ENCODE data around the gene NAP1L1.

NAP1L1 gene

GRCh38 chr12:76084863-76085519 is 506 bp upstream of the NAP1L1 start:
- no peak for DNase-seq (ENCODE audit: low read depth in 3 of 3)

GRCh38 chr12:76083246-76083903 is 1.1 kb downstream of the NAP1L1 start:
- no peak for DNase-seq (ENCODE audit: low read depth in 3 of 3)

GRCh38 chr12:76081909-76082308 is 2.6 kb downstream of the NAP1L1 start:
- DNase-seq (ENCODE audit: low read depth in 3 of 3): no peak

GRCh38 chr12:76080729-76081415 is 3.6 kb downstream of the NAP1L1 start:
- no peak for DNase-seq (ENCODE audit: low read depth in 3 of 3)

- DNase-seq (ENCODE audit: low read depth in 3 of 3): no peak
Observed at GRCh38 chr12:76080017-76080728, 4.3 kb downstream of the NAP1L1 start.

- DNase-seq (ENCODE audit: low read depth in 3 of 3): no peak
Observed at GRCh38 chr12:76078748-76079147, 5.7 kb downstream of the NAP1L1 start.

- DNase-seq (ENCODE audit: low read depth in 3 of 3): no peak
Observed at GRCh38 chr12:76075448-76075847, 9.0 kb downstream of the NAP1L1 start.

GRCh38 chr12:76074701-76075336 is 9.7 kb downstream of the NAP1L1 start:
- no peak for DNase-seq (ENCODE audit: low read depth in 3 of 3)

- DNase-seq (ENCODE audit: low read depth in 3 of 3): no peak
Observed at GRCh38 chr12:76073561-76073960, 10.9 kb downstream of the NAP1L1 start.

GRCh38 chr12:76072568-76072967 is 11.9 kb downstream of the NAP1L1 start:
- no peak for DNase-seq (ENCODE audit: low read depth in 3 of 3)

- DNase-seq (ENCODE audit: low read depth in 3 of 3): no peak
Observed at GRCh38 chr12:76069339-76069738, 15.1 kb downstream of the NAP1L1 start.

GRCh38 chr12:76065917-76066316 is 18.6 kb downstream of the NAP1L1 start:
- DNase-seq (ENCODE audit: low read depth in 3 of 3): no peak

- DNase-seq (ENCODE audit: low read depth in 3 of 3): no peak
Observed at GRCh38 chr12:76064904-76065303, 19.6 kb downstream of the NAP1L1 start.

- DNase-seq (ENCODE audit: low read depth in 3 of 3): no peak
Observed at GRCh38 chr12:76060111-76060510, 24.4 kb downstream of the NAP1L1 start.

- no peak for DNase-seq (ENCODE audit: low read depth in 3 of 3)
Observed at GRCh38 chr12:76057326-76057725, 27.2 kb downstream of the NAP1L1 start.

- DNase-seq (ENCODE audit: low read depth in 3 of 3): no peak
Observed at GRCh38 chr12:76055393-76055792, 29.1 kb downstream of the NAP1L1 start.

- no peak for DNase-seq (ENCODE audit: low read depth in 3 of 3)
Observed at GRCh38 chr12:76049575-76050251, 34.8 kb downstream of the NAP1L1 start.

- no peak for DNase-seq (ENCODE audit: low read depth in 3 of 3)
Observed at GRCh38 chr12:76047742-76048141, 36.7 kb downstream of the NAP1L1 start.

- no peak for DNase-seq (ENCODE audit: low read depth in 3 of 3)
Observed at GRCh38 chr12:76047060-76047459, 37.4 kb downstream of the NAP1L1 start.

GRCh38 chr12:76043377-76043776 is 41.1 kb downstream of the NAP1L1 start:
- no peak for DNase-seq (ENCODE audit: low read depth in 3 of 3)

GRCh38 chr12:76042147-76042546 is 42.3 kb downstream of the NAP1L1 start:
- DNase-seq (ENCODE audit: low read depth in 3 of 3): no peak

Measured in stimulated activated CD4-positive, alpha-beta T cell treated with anti-CD3 and anti-CD28 coated beads, TNF-alpha, amount 100 ng/mL, for 4 hours (primary cell).